Breast epithelium (tissue), 3 donors: ENCODE results near the gene LIME1.

ENCODE experiments used
- POLR2A ChIP-seq: fragments of 450-650 bp; IDR thresholded peaks from one replicate; pipeline ENCODE4 v1.6.1; 2016; ENCODE audit warnings: antibody characterized with exemption, mild to moderate bottlenecking, moderate library complexity
- POLR2AphosphoS5 ChIP-seq, 3 donors: sonication (generic); formaldehyde crosslinking; IDR thresholded peaks; one replicate each; pipeline ENCODE4 v1.6.1; 2017; ENCODE audit warnings: antibody characterized with exemption in 3 of 3
- TF ChIP-seq, protein P1 (sequence below), 3 donors: fragments of 450-650 bp; IDR thresholded peaks; one replicate each; pipeline ENCODE4 v1.5.1; 2016 to 2017; ENCODE audit warnings: antibody characterized with exemption in 3 of 3, mild to moderate bottlenecking in 3 of 3, moderate library complexity in 3 of 3

DNA sequence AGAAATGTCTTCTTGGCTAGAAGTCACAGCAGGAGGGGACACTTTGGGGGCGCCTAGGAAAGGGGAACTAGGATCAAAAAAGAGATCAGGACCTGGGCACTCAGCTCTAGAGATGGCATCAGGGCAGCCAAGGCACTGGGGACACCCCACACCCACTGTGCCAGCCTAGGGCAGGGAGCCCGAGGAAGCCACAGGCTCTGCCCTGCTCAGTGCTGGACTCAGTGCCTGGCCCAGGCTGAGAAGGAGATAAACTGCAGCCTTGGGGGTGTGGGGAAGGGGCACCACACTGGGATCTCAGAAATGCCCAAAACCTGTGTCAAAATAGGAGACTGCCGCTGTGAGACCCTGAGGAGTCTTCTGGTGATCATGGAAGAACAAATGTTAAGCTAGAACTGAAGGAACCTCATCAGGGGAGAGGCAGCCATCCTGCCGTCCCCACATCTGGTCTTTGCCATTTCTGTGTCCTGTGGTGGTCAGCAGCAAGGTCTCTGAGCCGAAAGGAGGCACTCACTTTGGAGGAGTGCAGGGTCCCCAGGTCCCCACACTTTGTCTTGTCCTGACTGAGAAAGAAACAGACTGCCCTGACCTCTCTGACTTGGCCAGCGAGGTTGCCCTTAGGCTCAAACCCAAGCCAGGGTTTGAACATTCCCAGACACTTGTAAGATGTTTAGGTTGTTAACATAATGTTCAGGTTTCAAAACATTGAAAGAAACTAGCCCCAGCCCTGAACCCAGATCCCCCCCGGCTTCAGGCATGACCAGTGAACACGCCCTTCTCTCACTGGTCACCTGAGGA, 31.0 kb upstream of the LIME1 start:
- no peak for TF ChIP-seq POLR2A
- TF ChIP-seq, protein P1, sequence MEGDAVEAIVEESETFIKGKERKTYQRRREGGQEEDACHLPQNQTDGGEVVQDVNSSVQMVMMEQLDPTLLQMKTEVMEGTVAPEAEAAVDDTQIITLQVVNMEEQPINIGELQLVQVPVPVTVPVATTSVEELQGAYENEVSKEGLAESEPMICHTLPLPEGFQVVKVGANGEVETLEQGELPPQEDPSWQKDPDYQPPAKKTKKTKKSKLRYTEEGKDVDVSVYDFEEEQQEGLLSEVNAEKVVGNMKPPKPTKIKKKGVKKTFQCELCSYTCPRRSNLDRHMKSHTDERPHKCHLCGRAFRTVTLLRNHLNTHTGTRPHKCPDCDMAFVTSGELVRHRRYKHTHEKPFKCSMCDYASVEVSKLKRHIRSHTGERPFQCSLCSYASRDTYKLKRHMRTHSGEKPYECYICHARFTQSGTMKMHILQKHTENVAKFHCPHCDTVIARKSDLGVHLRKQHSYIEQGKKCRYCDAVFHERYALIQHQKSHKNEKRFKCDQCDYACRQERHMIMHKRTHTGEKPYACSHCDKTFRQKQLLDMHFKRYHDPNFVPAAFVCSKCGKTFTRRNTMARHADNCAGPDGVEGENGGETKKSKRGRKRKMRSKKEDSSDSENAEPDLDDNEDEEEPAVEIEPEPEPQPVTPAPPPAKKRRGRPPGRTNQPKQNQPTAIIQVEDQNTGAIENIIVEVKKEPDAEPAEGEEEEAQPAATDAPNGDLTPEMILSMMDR (IDR thresholded peaks at IDR 0.05): no peak
- no peak for TF ChIP-seq POLR2AphosphoS5 (IDR thresholded peaks at IDR 0.05)
